Keratinocyte (primary cell): ENCODE data around the gene DDX60. TPM values are rescaled to one million over a fixed set of nuclear protein-coding genes. Genes with fewer than 3 reads are reported as not detected.

Experiments
- DNase-seq: peaks from one replicate; pipeline ENCODE4 v3.0.0-alpha.2; 2011; ENCODE audit warnings: low read depth, missing footprints, low spot score
- FAIRE-seq: peaks from 2 replicates; lab custom pipeline; 2011; peaks lifted over from hg19 to GRCh38; lab: Jason Lieb, UNC
- H2AFZ ChIP-seq: 2 replicates; pipeline ENCODE4 v1.6.0; 2012; ENCODE audit warnings: low read length, control low read depth, inconsistent platforms; ENCODE audit not compliant: control insufficient read depth
- H3K27ac ChIP-seq: 2 replicates; pipeline ENCODE4 v1.5.1; 2011; ENCODE audit warnings: low read length; ENCODE audit not compliant: control insufficient read depth, insufficient read depth
- H3K27me3 ChIP-seq: 3 replicates; pipeline ENCODE4 v1.6.0; 2011; ENCODE audit warnings: low read length; ENCODE audit not compliant: control insufficient read depth, insufficient read depth; ENCODE audit errors: extremely low read depth
- H3K36me3 ChIP-seq, 2 experiments: 2 replicates in 1 of 2; 3 replicates in 1 of 2; pipeline ENCODE4 v1.5.1; 2011; ENCODE audit warnings: low read length in 2 of 2, mild to moderate bottlenecking in 1 of 2; ENCODE audit not compliant: control insufficient read depth in 2 of 2, insufficient read depth in 2 of 2; ENCODE audit errors: extremely low read depth in 1 of 2
- H3K4me1 ChIP-seq: 3 replicates; pipeline ENCODE4 v1.5.1; 2011; ENCODE audit warnings: low read length; ENCODE audit not compliant: control insufficient read depth, insufficient read depth; ENCODE audit errors: extremely low read depth
- H3K4me2 ChIP-seq: 3 replicates; pipeline ENCODE4 v1.6.0; 2011; ENCODE audit warnings: low read depth, low read length; ENCODE audit not compliant: control insufficient read depth, insufficient read depth; ENCODE audit errors: extremely low read depth
- H3K4me3 ChIP-seq, 3 experiments: fragments of 200-600 bp in 1 of 3; sonication (generic) in 1 of 3; 2 replicates in 2 of 3; 3 replicates in 1 of 3; pipeline ENCODE4 v1.5.1; 2011 to 2016; ENCODE audit warnings: low read length in 3 of 3, mild to moderate bottlenecking in 3 of 3, control low read depth in 2 of 3, inconsistent platforms in 1 of 3, low read depth in 1 of 3, mixed read lengths in 1 of 3, mixed run types in 1 of 3, moderate library complexity in 1 of 3; ENCODE audit not compliant: control insufficient read depth in 2 of 3, insufficient read depth in 2 of 3; ENCODE audit errors: extremely low read depth in 1 of 3
- H3K79me2 ChIP-seq: 2 replicates; pipeline ENCODE4 v1.6.0; 2012; ENCODE audit warnings: low read length; ENCODE audit not compliant: control insufficient read depth, insufficient read depth
- H3K9ac ChIP-seq: 3 replicates; pipeline ENCODE4 v1.6.0; 2011; ENCODE audit warnings: low read length; ENCODE audit not compliant: control insufficient read depth, insufficient read depth; ENCODE audit errors: extremely low read depth
- H3K9me1 ChIP-seq: 3 replicates; pipeline ENCODE4 v1.6.0; 2011; ENCODE audit warnings: low read length; ENCODE audit not compliant: control insufficient read depth, insufficient read depth; ENCODE audit errors: extremely low read depth
- H3K9me3 ChIP-seq: 2 replicates; pipeline ENCODE4 v1.5.1; 2012; ENCODE audit warnings: low read depth, low read length; ENCODE audit not compliant: control insufficient read depth
- H4K20me1 ChIP-seq: 3 replicates; pipeline ENCODE4 v1.6.0; 2011; ENCODE audit warnings: low read length; ENCODE audit not compliant: control insufficient read depth, insufficient read depth; ENCODE audit errors: extremely low read depth
- EZH2 ChIP-seq: IDR thresholded peaks from one replicate; pipeline ENCODE4 v1.6.1; 2012; ENCODE audit warnings: inconsistent platforms, mild to moderate bottlenecking, low read length, moderate library complexity
- dilution Hi-C: fragments of 300-500 bp; cut with MboI; formaldehyde crosslinking; loops from one replicate; pipeline ENCODE4 v1.7.0; 2020; ENCODE audit warnings: low sequenced_read_pairs; ENCODE audit not compliant: extremely low pct_ligation_motif_present
- polyA plus RNA-seq, 5 experiments: library from polyadenylated mRNA; depleted of rRNA in 3 of 5; stranded (reverse) in 3 of 5; stranded (forward) in 1 of 5; unstranded in 1 of 5; fragments of >200 nt; gene quantifications; 1 replicate in 1 of 5; 2 replicates in 3 of 5; 3 replicates in 1 of 5; pipeline versions ENCODE4 v1.2.1 to v1.2.3, GENCODE V29; 2011 to 2012; ENCODE audit warnings: missing spikeins in 2 of 5, low read depth in 1 of 5, low replicate concordance in 1 of 5
- TF ChIP-seq, protein P1 (sequence below), 3 experiments: IDR thresholded peaks in 1 of 3; conservative IDR thresholded peaks in 1 of 3; optimal IDR thresholded peaks in 1 of 3; 2 replicates in 2 of 3; 3 replicates in 1 of 3; pipeline versions ENCODE3 to v1.5.1; 2011; ENCODE audit warnings: low read length in 3 of 3, mild to moderate bottlenecking in 3 of 3, moderate library complexity in 2 of 3, control low read depth in 1 of 3, inconsistent platforms in 1 of 3; ENCODE audit not compliant: insufficient read depth in 2 of 3; ENCODE audit errors: extremely low read depth in 1 of 3

DDX60 gene
- polyA plus RNA-seq, 1 donor (not counting 4 experiments of a cell fraction or from before 2014, with no cell fraction given) = 44.6 TPM

DNA sequence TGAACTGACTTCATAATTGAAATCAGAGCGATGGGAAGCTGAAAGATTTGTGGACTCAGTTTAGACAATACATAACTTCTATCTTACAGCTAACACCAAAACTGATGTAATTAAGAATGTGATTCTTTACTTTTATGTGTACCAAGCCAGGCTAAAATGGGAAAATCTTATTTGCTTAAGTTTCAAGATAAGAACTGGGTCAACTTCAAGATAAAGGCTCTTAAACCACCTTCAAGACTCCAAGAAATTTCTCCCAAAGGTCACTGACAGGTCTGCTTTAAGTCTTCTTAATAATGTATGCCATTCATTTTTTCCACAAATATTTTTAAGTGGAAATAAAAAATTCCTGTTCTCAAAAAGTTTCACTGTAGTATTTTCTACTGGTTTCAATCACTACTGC is 55.5 kb downstream of the DDX60 start:
- DNase-seq = no peak

DNA sequence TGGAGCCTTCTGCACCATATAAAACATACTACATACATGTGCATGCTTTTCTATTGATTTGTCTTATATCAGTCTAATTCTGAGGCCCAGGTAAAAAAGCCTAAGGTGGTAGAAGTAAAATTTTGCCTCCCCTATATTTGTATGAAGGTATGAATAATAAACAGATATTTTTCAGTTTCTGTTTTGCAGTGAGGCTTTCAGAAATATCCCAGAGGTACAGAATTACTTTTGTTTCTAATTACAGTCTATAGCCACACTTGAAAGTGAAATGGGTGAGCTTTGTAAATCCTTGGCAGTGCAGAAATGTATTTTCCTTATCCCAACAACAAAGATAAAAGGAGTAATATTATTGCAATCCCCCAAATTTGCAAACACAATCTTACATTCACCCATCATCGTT is 59.5 kb downstream of the DDX60 start:
- no peak overlapping the region for H3K4me2 ChIP-seq
- no peak for DNase-seq
- no peak overlapping the region for H3K9ac ChIP-seq
- no peaks in the 10 kb centered on the region for H3K4me1 ChIP-seq
- dilution Hi-C loops = no loop called here
- H3K9me3 ChIP-seq = no peaks in the 10 kb centered on the region
- no peak for TF ChIP-seq EZH2
- TF ChIP-seq, protein P1, sequence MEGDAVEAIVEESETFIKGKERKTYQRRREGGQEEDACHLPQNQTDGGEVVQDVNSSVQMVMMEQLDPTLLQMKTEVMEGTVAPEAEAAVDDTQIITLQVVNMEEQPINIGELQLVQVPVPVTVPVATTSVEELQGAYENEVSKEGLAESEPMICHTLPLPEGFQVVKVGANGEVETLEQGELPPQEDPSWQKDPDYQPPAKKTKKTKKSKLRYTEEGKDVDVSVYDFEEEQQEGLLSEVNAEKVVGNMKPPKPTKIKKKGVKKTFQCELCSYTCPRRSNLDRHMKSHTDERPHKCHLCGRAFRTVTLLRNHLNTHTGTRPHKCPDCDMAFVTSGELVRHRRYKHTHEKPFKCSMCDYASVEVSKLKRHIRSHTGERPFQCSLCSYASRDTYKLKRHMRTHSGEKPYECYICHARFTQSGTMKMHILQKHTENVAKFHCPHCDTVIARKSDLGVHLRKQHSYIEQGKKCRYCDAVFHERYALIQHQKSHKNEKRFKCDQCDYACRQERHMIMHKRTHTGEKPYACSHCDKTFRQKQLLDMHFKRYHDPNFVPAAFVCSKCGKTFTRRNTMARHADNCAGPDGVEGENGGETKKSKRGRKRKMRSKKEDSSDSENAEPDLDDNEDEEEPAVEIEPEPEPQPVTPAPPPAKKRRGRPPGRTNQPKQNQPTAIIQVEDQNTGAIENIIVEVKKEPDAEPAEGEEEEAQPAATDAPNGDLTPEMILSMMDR (optimal IDR thresholded peaks at IDR 0.05 in 1 of 3, IDR thresholded peaks at IDR 0.05 in 1 of 3, conservative IDR thresholded peaks at IDR 0.05 in 1 of 3; ENCODE audit: extremely low read depth in 1 of 3, insufficient read depth in 2 of 3, low read length in 3 of 3) = no peak
- no peaks in the 10 kb centered on the region for H3K79me2 ChIP-seq
- H4K20me1 ChIP-seq = no peaks in the 10 kb centered on the region
- H3K27me3 ChIP-seq = no peaks in the 10 kb centered on the region
- no peak overlapping the region for H2AFZ ChIP-seq
- H3K4me3 ChIP-seq = no peak overlapping the region
- no peak overlapping the region for H3K27ac ChIP-seq
- no peaks in the 10 kb centered on the region for H3K9me1 ChIP-seq
- H3K36me3 ChIP-seq = peaks cover 4 to 8% of the 10 kb centered on the region in 2 experiments
- no peak for FAIRE-seq

More for the DNA sequence above, 55.5 kb downstream of the DDX60 start:
- H3K27ac ChIP-seq = no peak overlapping the region
- no peaks in the 10 kb centered on the region for H3K27me3 ChIP-seq
- FAIRE-seq = no peak
- H3K9ac ChIP-seq = no peak overlapping the region
- no peaks in the 10 kb centered on the region for H3K4me1 ChIP-seq
- dilution Hi-C loops = no loop called here
- H3K4me3 ChIP-seq = no peak overlapping the region
- H4K20me1 ChIP-seq = no peaks in the 10 kb centered on the region
- peaks cover 9 to 11% of the 10 kb centered on the region in 2 experiments for H3K36me3 ChIP-seq
- no peaks in the 10 kb centered on the region for H3K79me2 ChIP-seq
- TF ChIP-seq, protein P1 (optimal IDR thresholded peaks at IDR 0.05 in 1 of 3, IDR thresholded peaks at IDR 0.05 in 1 of 3, conservative IDR thresholded peaks at IDR 0.05 in 1 of 3; ENCODE audit: extremely low read depth in 1 of 3, insufficient read depth in 2 of 3, low read length in 3 of 3) = no peak
- TF ChIP-seq EZH2 = no peak
- H3K9me1 ChIP-seq = no peaks in the 10 kb centered on the region
- H2AFZ ChIP-seq = no peak overlapping the region
- no peaks in the 10 kb centered on the region for H3K9me3 ChIP-seq
- no peak overlapping the region for H3K4me2 ChIP-seq
